Type B pancreatic cell (in vitro differentiated cells): ENCODE results near the gene E2F8. TPM values are rescaled to one million over a fixed set of nuclear protein-coding genes. Genes with fewer than 3 reads are reported as not detected.
A peak's percentile ranks its signal among the peaks of the same experiment; 100 is the strongest.

Experiments used
- DNase-seq: peaks from one replicate; pipeline ENCODE4 v3.0.0; 2021; ENCODE audit warnings: mixed read lengths; ENCODE audit not compliant: unreplicated experiment; ENCODE audit errors: extremely low spot score
- H3K27ac Mint-ChIP-seq: 2 replicates; pipeline ENCODE4 v1.8.0; 2021; ENCODE audit warnings: mild to moderate bottlenecking, mixed read lengths
- H3K27me3 Mint-ChIP-seq: 2 replicates; pipeline ENCODE4 v1.8.0; 2021; ENCODE audit warnings: mixed read lengths
- H3K36me3 Mint-ChIP-seq: 2 replicates; pipeline ENCODE4 v1.8.0; 2021; ENCODE audit warnings: mixed read lengths
- H3K4me1 Mint-ChIP-seq: one replicate; pipeline ENCODE4 v1.8.0; 2021; ENCODE audit warnings: mixed read lengths; ENCODE audit not compliant: unreplicated experiment
- H3K4me3 Mint-ChIP-seq: 2 replicates; pipeline ENCODE4 v1.8.0; 2021; ENCODE audit warnings: mild to moderate bottlenecking, mixed read lengths
- H3K9me3 Mint-ChIP-seq: 2 replicates; pipeline ENCODE4 v1.8.0; 2021; ENCODE audit warnings: mixed read lengths
- total RNA-seq: library from RNA; stranded (reverse); gene quantifications from 2 replicates; pipeline ENCODE4 v1.2.1, GENCODE V29; 2021; ENCODE audit warnings: low replicate concordance
- TF ChIP-seq, protein P1 (sequence below): fragments of 200-600 bp; sonication (generic); conservative IDR thresholded peaks from 2 replicates; pipeline ENCODE4 v1.5.0; 2021; ENCODE audit warnings: antibody characterized with exemption, mild to moderate bottlenecking

E2F8 gene
- total RNA-seq, 1 donor from 2014 or later, result 12.2 TPM

- no peaks in the 10 kb centered on the region for H3K36me3 Mint-ChIP-seq
- TF ChIP-seq, protein P1, sequence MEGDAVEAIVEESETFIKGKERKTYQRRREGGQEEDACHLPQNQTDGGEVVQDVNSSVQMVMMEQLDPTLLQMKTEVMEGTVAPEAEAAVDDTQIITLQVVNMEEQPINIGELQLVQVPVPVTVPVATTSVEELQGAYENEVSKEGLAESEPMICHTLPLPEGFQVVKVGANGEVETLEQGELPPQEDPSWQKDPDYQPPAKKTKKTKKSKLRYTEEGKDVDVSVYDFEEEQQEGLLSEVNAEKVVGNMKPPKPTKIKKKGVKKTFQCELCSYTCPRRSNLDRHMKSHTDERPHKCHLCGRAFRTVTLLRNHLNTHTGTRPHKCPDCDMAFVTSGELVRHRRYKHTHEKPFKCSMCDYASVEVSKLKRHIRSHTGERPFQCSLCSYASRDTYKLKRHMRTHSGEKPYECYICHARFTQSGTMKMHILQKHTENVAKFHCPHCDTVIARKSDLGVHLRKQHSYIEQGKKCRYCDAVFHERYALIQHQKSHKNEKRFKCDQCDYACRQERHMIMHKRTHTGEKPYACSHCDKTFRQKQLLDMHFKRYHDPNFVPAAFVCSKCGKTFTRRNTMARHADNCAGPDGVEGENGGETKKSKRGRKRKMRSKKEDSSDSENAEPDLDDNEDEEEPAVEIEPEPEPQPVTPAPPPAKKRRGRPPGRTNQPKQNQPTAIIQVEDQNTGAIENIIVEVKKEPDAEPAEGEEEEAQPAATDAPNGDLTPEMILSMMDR, result no peak
- H3K9me3 Mint-ChIP-seq, result no peaks in the 10 kb centered on the region
- H3K4me3 Mint-ChIP-seq, result no peak overlapping the region
- H3K27me3 Mint-ChIP-seq, result peaks cover 15% of the 10 kb centered on the region
- H3K4me1 Mint-ChIP-seq, result peaks cover 24% of the 10 kb centered on the region
- no peak for DNase-seq
- no peak overlapping the region for H3K27ac Mint-ChIP-seq
Measured at GRCh38 chr11:19283991-19284390, 43.2 kb upstream of the E2F8 start.

DNA sequence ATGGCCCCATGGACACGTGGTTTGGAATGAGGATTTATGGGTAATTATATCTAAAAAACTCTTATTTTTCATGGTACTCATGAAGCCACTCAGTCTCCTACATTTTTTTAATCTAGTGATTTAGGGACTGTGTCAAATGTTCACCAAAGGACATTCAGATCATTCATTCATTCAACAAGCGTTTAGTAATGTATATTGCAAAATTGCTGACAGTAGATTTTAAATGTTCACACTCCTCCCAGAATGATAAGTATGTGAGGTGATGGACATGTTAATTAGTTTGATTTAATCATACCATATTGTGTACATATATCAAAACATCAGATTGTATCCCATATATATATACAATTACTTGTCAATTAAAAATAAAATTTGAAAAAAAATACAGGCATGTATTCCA, 40.8 kb upstream of the E2F8 start:
- TF ChIP-seq, protein P1, result no peak
- no peak overlapping the region for H3K27ac Mint-ChIP-seq
- H3K27me3 Mint-ChIP-seq, result peaks cover 15% of the 10 kb centered on the region
- H3K36me3 Mint-ChIP-seq, result no peaks in the 10 kb centered on the region
- peaks cover 24% of the 10 kb centered on the region for H3K4me1 Mint-ChIP-seq
- no peak overlapping the region for H3K4me3 Mint-ChIP-seq
- no peak for DNase-seq
- no peaks in the 10 kb centered on the region for H3K9me3 Mint-ChIP-seq

- H3K4me3 Mint-ChIP-seq, result no peak overlapping the region
- H3K4me1 Mint-ChIP-seq, result peaks cover 24% of the 10 kb centered on the region
- no peaks in the 10 kb centered on the region for H3K36me3 Mint-ChIP-seq
Measured at GRCh38 chr11:19281041-19281440, 40.3 kb upstream of the E2F8 start.

GRCh38 chr11:19279451-19279850, 38.7 kb upstream of the E2F8 start:
- Mint-ChIP-seq H3K4me1 (peaks cover 13% of the 10 kb centered on the region), H3K27ac (no peak overlapping the region), H3K4me3 (no peak overlapping the region), H3K27me3 (peaks cover 8% of the 10 kb centered on the region), H3K36me3 (no peaks in the 10 kb centered on the region), H3K9me3 (no peaks in the 10 kb centered on the region)
- TF ChIP-seq, protein P1, result no peak
- no peak for DNase-seq

More at GRCh38 chr11:19281041-19281440, 40.3 kb upstream of the E2F8 start:
- Mint-ChIP-seq H3K27me3 (peaks cover 15% of the 10 kb centered on the region), H3K9me3 (no peaks in the 10 kb centered on the region), H3K27ac (no peak overlapping the region)
- no peak for DNase-seq
- TF ChIP-seq, protein P1, result no peak

DNA sequence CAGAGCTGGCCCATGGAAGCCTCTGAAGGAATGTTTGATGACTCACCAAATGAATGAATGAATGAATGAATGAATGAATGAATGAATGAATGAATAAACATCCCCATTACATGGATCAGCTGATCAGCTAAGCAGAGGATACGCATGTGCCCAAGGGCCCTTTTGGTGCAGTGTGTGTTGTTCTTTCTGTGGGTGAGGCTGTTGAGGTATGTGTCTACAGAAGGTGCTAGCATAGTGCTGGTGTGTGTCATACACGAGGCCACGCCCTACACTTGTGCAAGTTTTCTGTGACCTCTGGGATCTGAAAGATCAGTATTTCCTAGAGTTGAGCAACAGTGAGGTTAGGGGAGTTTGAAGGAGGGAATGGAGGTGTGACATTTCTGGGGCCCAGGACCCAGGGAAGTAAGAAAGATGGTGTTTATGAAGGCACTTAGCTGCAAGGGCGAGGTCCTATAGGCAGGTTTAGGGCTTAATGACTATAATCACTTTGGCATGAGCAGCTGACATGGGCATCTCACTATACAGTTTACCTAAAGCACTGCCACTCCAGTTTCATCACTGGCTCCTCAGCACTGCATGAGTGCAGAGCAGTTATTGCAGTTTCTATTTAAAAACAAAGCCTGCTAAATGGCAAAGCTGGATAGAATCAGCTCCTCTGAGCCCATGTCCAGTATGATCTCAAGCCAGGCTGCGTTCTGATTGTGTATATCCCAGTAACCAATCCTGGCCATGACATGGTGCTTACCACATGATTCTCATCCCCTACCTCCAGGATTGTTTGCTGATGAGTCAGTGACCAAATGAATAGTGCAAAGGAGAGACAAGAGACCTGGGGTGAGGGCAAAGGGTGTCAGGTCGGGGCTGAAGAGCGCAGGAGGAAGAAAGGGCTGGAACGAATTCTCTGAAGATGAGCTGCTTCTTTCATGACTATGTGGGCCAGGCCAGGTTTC, 36.4 kb upstream of the E2F8 start:
- H3K36me3 Mint-ChIP-seq, result no peaks in the 10 kb centered on the region
- peaks cover 9% of the 10 kb centered on the region for H3K4me1 Mint-ChIP-seq
- H3K4me3 Mint-ChIP-seq, result no peak overlapping the region
- H3K27me3 Mint-ChIP-seq, result peaks cover 4% of the 10 kb centered on the region
- H3K9me3 Mint-ChIP-seq, result no peaks in the 10 kb centered on the region
- peak overlapping the region; percentile 80 for H3K27ac Mint-ChIP-seq
- TF ChIP-seq, protein P1, result no peak
- no peak for DNase-seq
